ENCODE data around the gene TNFRSF1A. TPM values are rescaled to one million over a fixed set of nuclear protein-coding genes. Genes with fewer than 3 reads are reported as not detected.

The TNFRSF1A gene
- polyA plus RNA-seq, 1 donor (not counting 4 experiments of a cell fraction or from before 2014, with no cell fraction given), result 101 TPM

GRCh38 chr12:6280672-6281071 is 61.2 kb downstream of the TNFRSF1A start:
- DNase-seq (ENCODE audit: low read depth, low spot score) (no peak), FAIRE-seq (no peak)
- Histone ChIP-seq H3K4me3 (ENCODE audit: control insufficient read depth in 2 of 3, extremely low read depth in 1 of 3, insufficient read depth in 2 of 3, low read depth in 1 of 3, low read length in 3 of 3) (no peak overlapping the region), H3K27ac (ENCODE audit: control insufficient read depth, insufficient read depth, low read length) (peak overlapping the region; percentile 95), H3K27me3 (ENCODE audit: control insufficient read depth, extremely low read depth, insufficient read depth, low read length) (no peaks in the 10 kb centered on the region), H4K20me1 (ENCODE audit: control insufficient read depth, extremely low read depth, insufficient read depth, low read length) (no peaks in the 10 kb centered on the region), H3K4me2 (ENCODE audit: control insufficient read depth, extremely low read depth, insufficient read depth, low read depth, low read length) (peak overlapping the region; percentile 89), H3K9me3 (ENCODE audit: control insufficient read depth, low read depth, low read length) (no peaks in the 10 kb centered on the region), H3K9me1 (ENCODE audit: control insufficient read depth, extremely low read depth, insufficient read depth, low read length) (no peaks in the 10 kb centered on the region), H3K4me1 (ENCODE audit: control insufficient read depth, extremely low read depth, insufficient read depth, low read length) (peaks cover 47% of the 10 kb centered on the region), H3K79me2 (ENCODE audit: control insufficient read depth, insufficient read depth, low read length) (no peaks in the 10 kb centered on the region), H3K9ac (ENCODE audit: control insufficient read depth, extremely low read depth, insufficient read depth, low read length) (peak overlapping the region; percentile 85), H3K36me3 (ENCODE audit: control insufficient read depth in 2 of 2, extremely low read depth in 1 of 2, insufficient read depth in 2 of 2, low read length in 2 of 2) (no peaks in the 10 kb centered on the region), H2AFZ (ENCODE audit: control insufficient read depth, low read length) (no peak overlapping the region)
- dilution Hi-C loops (cut with MboI; ENCODE audit: extremely low pct_ligation_motif_present, low sequenced_read_pairs), result no loop called here
- TF ChIP-seq EZH2 (IDR thresholded peaks at IDR 0.05; ENCODE audit: low read length) (no peak), CTCF (optimal IDR thresholded peaks at IDR 0.05 in 1 of 3, IDR thresholded peaks at IDR 0.05 in 1 of 3, conservative IDR thresholded peaks at IDR 0.05 in 1 of 3; ENCODE audit: extremely low read depth in 1 of 3, insufficient read depth in 2 of 3, low read length in 3 of 3) (no peak)

- Histone ChIP-seq H3K9ac (ENCODE audit: control insufficient read depth, extremely low read depth, insufficient read depth, low read length) (peak overlapping the region; percentile 85), H3K4me2 (ENCODE audit: control insufficient read depth, extremely low read depth, insufficient read depth, low read depth, low read length) (peak overlapping the region; percentile 89), H3K79me2 (ENCODE audit: control insufficient read depth, insufficient read depth, low read length) (no peaks in the 10 kb centered on the region), H3K4me3 (ENCODE audit: control insufficient read depth in 2 of 3, extremely low read depth in 1 of 3, insufficient read depth in 2 of 3, low read depth in 1 of 3, low read length in 3 of 3) (peak overlapping the region in 1 of 3 experiments; percentile 33), H4K20me1 (ENCODE audit: control insufficient read depth, extremely low read depth, insufficient read depth, low read length) (no peaks in the 10 kb centered on the region), H3K9me3 (ENCODE audit: control insufficient read depth, low read depth, low read length) (no peaks in the 10 kb centered on the region), H3K27ac (ENCODE audit: control insufficient read depth, insufficient read depth, low read length) (peak overlapping the region; percentile 95), H3K4me1 (ENCODE audit: control insufficient read depth, extremely low read depth, insufficient read depth, low read length) (peaks cover 42% of the 10 kb centered on the region), H2AFZ (ENCODE audit: control insufficient read depth, low read length) (peak overlapping the region; percentile 72), H3K9me1 (ENCODE audit: control insufficient read depth, extremely low read depth, insufficient read depth, low read length) (no peaks in the 10 kb centered on the region), H3K36me3 (ENCODE audit: control insufficient read depth in 2 of 2, extremely low read depth in 1 of 2, insufficient read depth in 2 of 2, low read length in 2 of 2) (no peaks in the 10 kb centered on the region), H3K27me3 (ENCODE audit: control insufficient read depth, extremely low read depth, insufficient read depth, low read length) (no peaks in the 10 kb centered on the region)
- DNase-seq (ENCODE audit: low read depth, low spot score) (peak; percentile 78), FAIRE-seq (peak; percentile 97)
- dilution Hi-C loops (cut with MboI; ENCODE audit: extremely low pct_ligation_motif_present, low sequenced_read_pairs), result no loop called here
- no peak for TF ChIP-seq CTCF (optimal IDR thresholded peaks at IDR 0.05 in 1 of 3, IDR thresholded peaks at IDR 0.05 in 1 of 3, conservative IDR thresholded peaks at IDR 0.05 in 1 of 3; ENCODE audit: extremely low read depth in 1 of 3, insufficient read depth in 2 of 3, low read length in 3 of 3)
Observed at GRCh38 chr12:6280053-6280469, 61.8 kb downstream of the TNFRSF1A start.

All from keratinocyte (primary cell).